Measurements from ENCODE around the gene CFAP99. TPM values are rescaled to one million over a fixed set of nuclear protein-coding genes. Genes with fewer than 3 reads are reported as not detected.

CFAP99 gene
- polyA plus RNA-seq, 3 donors = 0.84 to 1.3 (median 0.91) TPM

- DNase-seq = no peak
Observed at GRCh38 chr4:2411786-2412510, 6.8 kb upstream of the CFAP99 start.

- DNase-seq = no peak
Observed at GRCh38 chr4:2412534-2412884, 6.2 kb upstream of the CFAP99 start.

- DNase-seq = peak; percentile 73
Observed at GRCh38 chr4:2412885-2413716, 5.7 kb upstream of the CFAP99 start.

- no peak for DNase-seq
Observed at GRCh38 chr4:2413821-2414610, 4.7 kb upstream of the CFAP99 start.

- DNase-seq = no peak
Observed at GRCh38 chr4:2415213-2415612, 3.5 kb upstream of the CFAP99 start.

- DNase-seq = no peak
Observed at GRCh38 chr4:2415881-2416563, 2.7 kb upstream of the CFAP99 start.

- DNase-seq = no peak
Observed at GRCh38 chr4:2416564-2417225, 2.1 kb upstream of the CFAP99 start.

GRCh38 chr4:2417226-2417764 is 1.5 kb upstream of the CFAP99 start:
- DNase-seq = no peak

DNA sequence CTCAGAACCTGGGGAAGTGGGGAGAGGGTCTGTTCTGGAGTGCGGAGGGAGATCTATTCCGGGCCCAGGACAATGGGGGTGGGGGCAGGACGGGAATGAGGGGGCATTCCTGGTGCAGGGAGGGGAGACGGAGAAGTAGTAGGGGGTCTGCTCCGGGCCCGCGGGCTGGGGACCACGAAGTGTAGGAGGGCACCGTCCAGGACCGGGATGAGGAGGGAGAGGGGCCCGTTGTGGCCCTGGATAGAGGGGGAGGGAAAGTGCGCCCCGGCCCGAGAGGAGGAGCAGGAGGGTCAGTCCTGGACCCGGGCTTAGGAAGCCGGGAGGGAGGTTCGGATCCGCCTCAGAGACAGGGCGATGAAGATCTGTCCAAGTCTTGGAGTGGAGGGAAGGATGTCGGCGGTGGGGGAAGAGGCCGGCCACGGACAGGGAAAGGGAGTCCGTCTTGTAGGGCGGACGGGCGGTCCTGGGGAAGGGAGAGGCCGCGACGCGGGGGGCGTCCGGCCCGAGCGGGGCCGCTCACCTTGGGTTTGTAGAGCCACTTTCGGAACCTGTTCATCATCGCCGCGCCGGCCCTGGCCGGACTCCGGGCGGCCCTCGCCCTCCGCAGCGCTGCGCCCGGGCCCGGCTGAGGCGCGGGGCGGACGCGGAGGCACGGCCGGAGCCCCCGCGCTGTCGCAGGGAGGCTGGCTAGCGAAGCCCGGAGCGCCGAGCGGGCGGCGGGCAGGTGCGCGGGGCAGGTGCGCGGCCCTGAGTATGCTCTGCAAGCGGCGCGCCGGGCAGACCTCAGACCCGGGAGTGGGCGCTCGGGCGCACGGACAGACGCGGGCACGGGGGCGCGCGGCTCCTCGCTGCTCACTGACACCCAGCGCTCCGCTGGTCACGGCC is 748 bp upstream of the CFAP99 start, which contains the start of gene ZFYVE28:
ZFYVE28 (minus strand) TSS at position 881 of the 885 bp plus-strand sequence; CDS start at position 559, 322 bp downstream.
- DNase-seq = no peak

- no peak for DNase-seq
Observed at GRCh38 chr4:2419814-2420213, 1.1 kb downstream of the CFAP99 start.

- DNase-seq = no peak
Observed at GRCh38 chr4:2421928-2422327, 3.2 kb downstream of the CFAP99 start.

DNA sequence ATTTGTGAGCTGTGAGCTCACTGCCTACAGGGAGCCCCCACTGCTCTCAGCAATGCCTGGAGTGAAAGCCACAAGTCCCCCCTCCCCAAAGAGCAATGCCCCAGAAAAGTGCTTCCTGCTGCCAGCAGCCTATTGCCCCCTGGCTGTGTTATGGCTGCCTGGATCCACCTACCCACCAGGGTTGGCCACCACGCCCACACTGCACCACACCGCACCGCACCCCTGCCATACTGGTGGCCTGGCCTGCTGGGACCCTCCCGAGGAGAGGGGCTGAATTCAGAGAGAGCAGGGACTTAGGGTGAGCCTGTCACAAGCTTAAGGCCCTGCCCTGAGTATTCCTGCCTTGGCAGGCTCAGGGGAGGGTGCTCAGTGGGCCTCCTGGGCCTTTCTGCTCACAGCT is 4.3 kb downstream of the CFAP99 start:
- no peak for DNase-seq

- no peak for DNase-seq
Observed at GRCh38 chr4:2423695-2424094, 4.9 kb downstream of the CFAP99 start.

- DNase-seq = no peak
Observed at GRCh38 chr4:2424581-2424980, 5.8 kb downstream of the CFAP99 start.

DNA sequence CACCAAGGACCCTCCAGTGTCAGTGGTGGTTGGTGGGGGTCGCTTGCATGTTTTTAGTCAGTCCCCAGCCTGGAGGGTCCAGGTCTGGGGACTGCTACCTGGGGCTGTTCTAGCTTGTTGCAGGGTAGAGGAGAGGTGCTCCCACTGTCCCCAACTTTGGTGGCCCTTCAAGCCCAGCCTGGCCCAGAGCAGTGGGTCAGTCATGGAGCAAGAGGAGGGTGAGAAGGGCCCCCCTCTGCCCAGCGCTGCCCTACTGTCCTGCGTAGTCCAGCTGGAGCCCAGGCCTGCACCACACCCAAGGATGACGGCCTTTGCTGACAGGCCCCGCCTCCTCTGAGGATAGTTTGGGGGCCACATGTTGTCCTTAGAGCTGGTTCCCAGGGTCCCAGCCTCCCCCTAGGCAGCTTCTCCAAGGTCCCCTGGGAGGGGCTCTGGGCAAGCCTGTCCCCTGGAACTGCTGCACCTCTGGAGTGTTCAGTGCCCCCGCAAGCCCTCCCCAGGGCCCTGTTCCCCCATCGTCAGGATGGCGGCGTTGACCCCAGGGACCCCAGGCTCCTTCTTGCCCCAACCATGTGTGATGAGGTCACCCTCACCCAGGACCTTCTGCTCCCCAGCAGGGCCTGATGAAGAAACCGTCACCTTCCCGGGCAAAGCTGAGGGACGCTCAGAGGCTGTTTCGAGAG is 6.8 kb downstream of the CFAP99 start:
- DNase-seq = no peak

- no peak for DNase-seq
Observed at GRCh38 chr4:2426069-2426397, 7.3 kb downstream of the CFAP99 start.

- DNase-seq = no peak
Observed at GRCh38 chr4:2426711-2427275, 8.0 kb downstream of the CFAP99 start.

DNA sequence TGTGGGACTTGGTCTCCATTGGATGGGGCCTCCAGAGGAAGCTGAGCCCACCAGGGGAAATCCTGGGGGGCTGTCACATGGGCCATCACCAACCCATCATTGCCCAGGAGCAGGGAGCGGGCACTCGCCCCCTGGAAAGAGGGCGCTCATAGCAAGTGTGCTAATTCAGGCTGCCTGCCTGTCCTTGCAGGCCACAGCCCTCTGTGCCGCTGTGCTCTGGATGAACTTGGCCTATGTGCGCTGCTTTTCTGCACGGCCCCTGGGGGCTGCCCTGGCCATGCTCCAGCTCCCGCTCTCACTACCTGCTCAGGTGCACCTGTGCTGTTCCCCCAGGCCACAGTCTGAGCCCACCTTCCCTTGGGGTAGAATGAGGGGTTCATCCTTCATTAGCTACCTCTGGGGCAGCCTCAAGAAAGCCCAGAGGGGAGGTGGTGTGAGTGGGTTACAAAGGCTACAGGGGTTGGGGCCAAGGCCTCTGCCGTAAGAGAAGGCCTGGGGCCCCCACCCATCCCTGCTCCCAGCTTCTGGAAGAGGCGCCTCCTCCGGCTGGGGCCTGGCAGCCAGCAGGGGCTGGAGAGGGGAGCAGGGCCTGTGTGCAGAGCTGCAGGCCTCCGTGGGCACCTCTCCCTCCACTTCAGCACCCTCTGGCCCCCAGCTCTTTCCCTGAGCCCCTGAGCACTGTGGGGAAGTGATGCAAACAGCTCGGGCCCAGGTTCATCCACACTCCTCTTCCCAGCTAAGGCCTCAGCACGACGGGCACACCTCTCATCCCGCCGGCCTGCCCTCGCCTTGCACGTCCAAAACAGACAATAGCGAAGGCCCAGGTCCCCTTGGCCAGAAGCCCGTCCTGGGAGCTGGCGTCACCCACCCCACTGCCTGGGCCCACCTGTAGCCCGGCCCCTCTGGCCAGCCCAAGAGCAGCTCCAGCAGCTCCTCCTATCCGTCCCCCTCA is 8.9 kb downstream of the CFAP99 start:
- no peak for DNase-seq
